ENCODE results near the gene HCRTR1.

The HCRTR1 gene

DNA sequence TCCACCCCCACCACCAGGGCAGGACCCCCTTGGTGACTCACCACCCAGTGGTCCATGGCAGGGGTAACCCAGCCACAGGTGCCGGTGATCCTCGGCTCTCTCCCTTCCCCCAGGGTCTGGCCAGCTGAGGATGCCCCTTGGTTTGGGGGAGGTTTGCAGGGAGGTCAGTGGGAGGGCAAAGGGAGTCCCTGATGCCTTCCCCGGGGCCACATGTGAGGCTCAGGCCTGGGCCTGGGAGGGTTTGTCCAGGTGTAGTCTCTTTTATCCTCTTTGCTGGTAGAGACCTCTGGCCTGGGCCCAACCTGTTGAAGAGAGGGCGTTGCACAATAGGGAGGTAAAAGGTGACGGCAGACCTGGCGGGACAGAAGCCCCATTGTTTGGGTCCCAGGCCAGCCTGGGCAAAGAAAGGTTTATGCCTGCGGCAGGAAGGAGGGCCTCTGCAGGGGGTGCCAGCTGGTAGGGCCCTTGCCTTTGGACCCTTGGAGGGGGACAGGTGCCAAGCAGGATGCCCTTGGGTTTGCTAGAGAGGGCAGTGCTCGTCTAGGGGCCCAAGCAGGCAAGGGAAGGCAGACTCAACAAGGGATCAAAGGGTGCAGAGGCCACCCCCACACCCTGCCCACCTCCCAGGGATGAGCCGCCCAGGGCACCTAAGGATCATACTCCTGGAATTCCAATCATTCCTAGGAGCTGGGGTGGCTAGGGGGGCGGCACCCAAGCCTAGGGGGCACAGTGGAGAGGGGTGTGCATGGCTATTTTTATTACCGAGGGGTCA lies 41.9 kb upstream of the HCRTR1 start:
- H3K27me3 ChIP-seq (ENCODE audit: control insufficient read depth, insufficient read depth, low read length), result no peaks in the 10 kb centered on the region
- no peak overlapping the region for H3K9ac ChIP-seq (ENCODE audit: low read depth, low read length)
- no peaks in the 10 kb centered on the region for H3K9me3 ChIP-seq (replicated peaks; ENCODE audit: low read length)
- H3K36me3 ChIP-seq (ENCODE audit: insufficient read depth, low read length), result no peaks in the 10 kb centered on the region
- no peak overlapping the region for H3K4me2 ChIP-seq (ENCODE audit: low read length)
- no peak overlapping the region for H3K4me3 ChIP-seq (ENCODE audit: low read length)
- H3K4me1 ChIP-seq (ENCODE audit: control insufficient read depth, insufficient read depth, low read length), result peaks cover 58% of the 10 kb centered on the region

DNA sequence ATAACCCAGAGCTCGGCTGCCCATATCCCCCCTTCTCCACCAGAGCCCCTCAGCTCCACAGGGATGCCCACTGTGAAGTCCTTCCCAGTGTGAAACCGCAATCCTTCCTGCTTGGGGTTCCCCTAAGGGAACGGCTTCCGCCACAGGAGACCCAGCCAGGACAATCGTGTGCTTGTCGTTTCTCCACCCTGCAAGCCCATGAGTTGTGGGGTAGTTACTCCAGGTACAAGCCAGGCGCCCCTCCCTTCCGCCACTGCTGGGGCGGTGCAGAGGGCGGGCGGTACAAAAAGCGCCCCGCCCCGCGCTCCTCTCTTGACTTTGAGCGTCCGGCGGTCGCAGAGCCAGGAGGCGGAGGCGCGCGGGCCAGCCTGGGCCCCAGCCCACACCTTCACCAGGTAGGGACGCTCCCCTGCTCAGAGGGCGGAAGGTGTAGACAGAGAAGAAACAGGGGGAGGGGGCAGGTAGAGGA lies 41.3 kb upstream of the HCRTR1 start, which contains the start of gene TINAGL1:
TSS of gene TINAGL1 (plus strand) at position 315 of the 469 bp plus-strand sequence. CDS start 634 bp downstream, outside the sequence.
- Histone ChIP-seq H3K9ac (ENCODE audit: low read depth, low read length) (no peak within 1 kb of the TSS), H3K4me2 (ENCODE audit: low read length) (peak within 1 kb of the TSS; percentile 52), H3K4me3 (ENCODE audit: low read length) (no peak within 1 kb of the TSS), H3K27me3 (ENCODE audit: control insufficient read depth, insufficient read depth, low read length) (no peaks in the 10 kb centered on the region), H3K36me3 (ENCODE audit: insufficient read depth, low read length) (no peaks in the 10 kb centered on the region), H3K4me1 (ENCODE audit: control insufficient read depth, insufficient read depth, low read length) (peaks cover 52% of the 10 kb centered on the region), H3K9me3 (replicated peaks; ENCODE audit: low read length) (no peaks in the 10 kb centered on the region)

DNA sequence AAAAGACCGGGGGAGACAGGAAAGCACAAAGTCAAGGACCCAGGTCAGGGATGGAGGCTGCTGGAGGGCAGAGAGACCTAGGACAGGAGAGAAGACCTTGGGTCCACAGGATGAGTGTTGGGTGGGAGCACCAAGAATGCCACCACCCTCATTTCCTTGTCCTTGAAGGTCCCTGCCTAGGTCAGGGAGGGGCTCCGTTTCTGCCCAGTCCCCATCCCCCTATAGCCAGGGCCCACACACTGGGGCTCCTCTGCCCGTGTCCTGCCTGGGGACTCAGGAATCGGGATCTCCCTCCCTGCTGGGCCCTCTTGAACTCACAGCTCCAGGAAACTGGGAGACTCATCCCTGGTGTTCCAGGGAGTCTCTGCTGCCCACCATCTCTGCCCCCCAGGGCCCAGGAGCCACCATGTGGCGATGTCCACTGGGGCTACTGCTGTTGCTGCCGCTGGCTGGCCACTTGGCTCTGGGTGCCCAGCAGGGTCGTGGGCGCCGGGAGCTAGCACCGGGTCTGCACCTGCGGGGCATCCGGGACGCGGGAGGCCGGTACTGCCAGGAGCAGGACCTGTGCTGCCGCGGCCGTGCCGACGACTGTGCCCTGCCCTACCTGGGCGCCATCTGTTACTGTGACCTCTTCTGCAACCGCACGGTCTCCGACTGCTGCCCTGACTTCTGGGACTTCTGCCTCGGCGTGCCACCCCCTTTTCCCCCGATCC lies 40.6 kb upstream of the HCRTR1 start:
- no peaks in the 10 kb centered on the region for H3K9me3 ChIP-seq (replicated peaks; ENCODE audit: low read length)
- H3K27me3 ChIP-seq (ENCODE audit: control insufficient read depth, insufficient read depth, low read length), result no peaks in the 10 kb centered on the region
- no peaks in the 10 kb centered on the region for H3K36me3 ChIP-seq (ENCODE audit: insufficient read depth, low read length)
- no peak overlapping the region for H3K4me3 ChIP-seq (ENCODE audit: low read length)
- peak overlapping the region; percentile 52 for H3K4me2 ChIP-seq (ENCODE audit: low read length)
- H3K9ac ChIP-seq (ENCODE audit: low read depth, low read length), result no peak overlapping the region
- peaks cover 52% of the 10 kb centered on the region for H3K4me1 ChIP-seq (ENCODE audit: control insufficient read depth, insufficient read depth, low read length)

DNA sequence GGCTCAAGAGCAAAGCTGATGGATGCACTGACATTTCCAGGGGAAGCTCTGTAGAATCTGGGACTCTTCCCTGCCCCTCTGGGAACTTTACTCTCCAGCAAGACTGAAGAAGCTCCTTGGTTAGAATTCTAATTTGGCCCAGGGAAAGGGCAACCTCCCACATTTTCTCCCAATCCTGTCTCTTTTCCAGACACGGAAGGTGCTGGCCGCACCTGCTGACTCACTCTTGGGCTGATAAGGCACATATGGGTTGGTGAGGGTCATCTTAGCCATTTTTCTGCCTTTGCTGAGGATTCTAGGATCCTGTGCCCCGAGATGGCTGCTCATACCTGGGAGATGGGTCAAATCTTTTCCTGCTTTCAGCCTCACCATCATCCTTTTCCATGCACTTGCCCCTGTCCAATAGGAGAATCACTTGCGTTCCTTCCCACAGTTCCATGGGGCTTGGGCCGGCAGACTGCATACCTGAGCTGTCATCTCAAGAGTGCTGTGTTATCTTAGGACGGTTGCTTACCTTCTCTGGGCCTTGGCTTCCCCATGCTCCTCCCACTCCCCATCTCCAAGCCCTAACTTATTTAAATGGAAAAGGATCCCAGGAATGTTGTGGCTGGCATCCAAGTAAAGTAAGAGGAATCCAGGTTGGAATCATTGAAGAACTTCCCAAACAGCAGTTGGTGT lies 39.8 kb upstream of the HCRTR1 start:
- Histone ChIP-seq H3K9ac (ENCODE audit: low read depth, low read length) (no peak overlapping the region), H3K4me3 (ENCODE audit: low read length) (no peak overlapping the region), H3K27me3 (ENCODE audit: control insufficient read depth, insufficient read depth, low read length) (no peaks in the 10 kb centered on the region), H3K36me3 (ENCODE audit: insufficient read depth, low read length) (no peaks in the 10 kb centered on the region), H3K4me2 (ENCODE audit: low read length) (no peak overlapping the region), H3K4me1 (ENCODE audit: control insufficient read depth, insufficient read depth, low read length) (peaks cover 53% of the 10 kb centered on the region), H3K9me3 (replicated peaks; ENCODE audit: low read length) (no peaks in the 10 kb centered on the region)

DNA sequence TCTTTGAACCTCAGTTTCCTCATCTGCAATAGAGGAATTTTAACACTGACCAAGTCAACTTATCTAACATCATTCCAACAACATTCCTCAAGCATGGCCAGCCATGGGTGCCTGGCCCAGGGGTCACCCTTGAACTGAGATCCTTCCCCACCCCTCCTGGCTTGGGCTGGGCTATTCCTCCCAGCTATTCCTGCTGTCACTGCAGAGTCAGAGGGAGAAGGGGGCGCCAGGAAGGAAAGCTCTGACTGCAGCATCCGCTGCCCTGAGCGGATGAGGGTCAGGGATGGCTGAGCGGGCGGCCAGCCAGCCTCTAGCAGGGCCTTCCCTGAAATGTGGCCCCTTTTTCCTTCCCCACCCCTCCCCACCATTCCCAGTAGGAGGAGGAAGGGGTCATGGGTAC lies 38.1 kb upstream of the HCRTR1 start:
- H3K4me2 ChIP-seq (ENCODE audit: low read length), result no peak overlapping the region
- no peaks in the 10 kb centered on the region for H3K36me3 ChIP-seq (ENCODE audit: insufficient read depth, low read length)
- no peak overlapping the region for H3K9ac ChIP-seq (ENCODE audit: low read depth, low read length)
- no peak overlapping the region for H3K4me3 ChIP-seq (ENCODE audit: low read length)
- H3K9me3 ChIP-seq (replicated peaks; ENCODE audit: low read length), result no peaks in the 10 kb centered on the region
- H3K27me3 ChIP-seq (ENCODE audit: control insufficient read depth, insufficient read depth, low read length), result no peaks in the 10 kb centered on the region
- peaks cover 51% of the 10 kb centered on the region for H3K4me1 ChIP-seq (ENCODE audit: control insufficient read depth, insufficient read depth, low read length)

DNA sequence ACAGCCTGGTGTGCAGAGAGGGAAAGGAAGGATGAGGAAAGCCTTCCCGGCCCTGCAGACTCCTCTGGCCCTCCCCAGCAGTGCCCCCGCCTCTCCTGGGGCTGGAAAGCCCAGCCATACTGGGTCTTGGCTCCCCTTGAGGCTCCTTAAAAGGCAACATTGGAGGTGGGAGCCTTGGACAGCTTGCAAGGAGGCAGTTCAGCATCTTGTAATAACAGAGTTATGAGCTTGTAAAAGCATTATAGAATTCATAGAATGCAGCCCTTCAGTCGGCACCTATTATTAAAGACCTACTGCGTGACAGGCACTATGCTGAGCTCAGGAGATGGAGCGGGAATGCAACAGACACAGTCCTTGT lies 37.0 kb upstream of the HCRTR1 start:
- Histone ChIP-seq H3K9ac (ENCODE audit: low read depth, low read length) (no peak overlapping the region), H3K36me3 (ENCODE audit: insufficient read depth, low read length) (no peaks in the 10 kb centered on the region), H3K9me3 (replicated peaks; ENCODE audit: low read length) (no peaks in the 10 kb centered on the region), H3K27me3 (ENCODE audit: control insufficient read depth, insufficient read depth, low read length) (no peaks in the 10 kb centered on the region), H3K4me1 (ENCODE audit: control insufficient read depth, insufficient read depth, low read length) (peaks cover 41% of the 10 kb centered on the region), H3K4me3 (ENCODE audit: low read length) (no peak overlapping the region), H3K4me2 (ENCODE audit: low read length) (no peak overlapping the region)

DNA sequence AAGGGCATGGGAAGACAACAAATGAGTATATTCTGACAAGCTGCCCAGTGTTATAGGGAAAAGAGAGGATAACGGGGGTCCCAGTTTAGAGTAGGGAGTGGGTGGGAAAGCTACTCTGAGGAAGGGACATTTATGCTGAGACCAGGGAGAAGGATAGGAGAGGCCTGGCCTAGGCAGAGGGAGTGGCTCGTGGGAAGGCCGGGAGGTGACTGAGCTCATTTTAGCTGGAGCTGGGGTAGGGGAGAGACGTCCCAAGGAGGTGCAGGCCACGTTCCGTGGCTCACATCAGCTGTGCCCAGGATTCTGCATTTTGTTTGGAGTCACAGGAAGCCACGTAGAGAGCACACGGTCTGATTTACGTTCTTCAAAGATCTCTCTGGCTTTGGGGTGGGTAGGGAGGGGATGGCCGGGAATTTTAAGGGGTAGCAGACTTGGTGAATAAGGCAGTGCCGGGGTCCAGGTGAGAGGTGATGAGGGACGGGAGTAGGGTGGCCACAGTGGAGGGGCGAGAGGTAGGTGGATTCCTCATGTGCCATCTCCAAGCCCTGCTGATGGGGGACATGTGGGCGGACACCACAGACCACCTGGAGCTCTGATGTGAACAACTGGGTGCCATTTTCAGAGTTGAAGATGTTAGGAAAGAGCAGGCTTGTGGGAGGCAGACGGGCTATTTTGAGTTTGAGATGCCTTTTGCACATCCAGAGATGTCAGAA lies 36.4 kb upstream of the HCRTR1 start:
- Histone ChIP-seq H3K27me3 (ENCODE audit: control insufficient read depth, insufficient read depth, low read length) (no peaks in the 10 kb centered on the region), H3K9ac (ENCODE audit: low read depth, low read length) (no peak overlapping the region), H3K4me3 (ENCODE audit: low read length) (no peak overlapping the region), H3K4me2 (ENCODE audit: low read length) (no peak overlapping the region), H3K9me3 (replicated peaks; ENCODE audit: low read length) (no peaks in the 10 kb centered on the region), H3K36me3 (ENCODE audit: insufficient read depth, low read length) (no peaks in the 10 kb centered on the region), H3K4me1 (ENCODE audit: control insufficient read depth, insufficient read depth, low read length) (peaks cover 36% of the 10 kb centered on the region)

DNA sequence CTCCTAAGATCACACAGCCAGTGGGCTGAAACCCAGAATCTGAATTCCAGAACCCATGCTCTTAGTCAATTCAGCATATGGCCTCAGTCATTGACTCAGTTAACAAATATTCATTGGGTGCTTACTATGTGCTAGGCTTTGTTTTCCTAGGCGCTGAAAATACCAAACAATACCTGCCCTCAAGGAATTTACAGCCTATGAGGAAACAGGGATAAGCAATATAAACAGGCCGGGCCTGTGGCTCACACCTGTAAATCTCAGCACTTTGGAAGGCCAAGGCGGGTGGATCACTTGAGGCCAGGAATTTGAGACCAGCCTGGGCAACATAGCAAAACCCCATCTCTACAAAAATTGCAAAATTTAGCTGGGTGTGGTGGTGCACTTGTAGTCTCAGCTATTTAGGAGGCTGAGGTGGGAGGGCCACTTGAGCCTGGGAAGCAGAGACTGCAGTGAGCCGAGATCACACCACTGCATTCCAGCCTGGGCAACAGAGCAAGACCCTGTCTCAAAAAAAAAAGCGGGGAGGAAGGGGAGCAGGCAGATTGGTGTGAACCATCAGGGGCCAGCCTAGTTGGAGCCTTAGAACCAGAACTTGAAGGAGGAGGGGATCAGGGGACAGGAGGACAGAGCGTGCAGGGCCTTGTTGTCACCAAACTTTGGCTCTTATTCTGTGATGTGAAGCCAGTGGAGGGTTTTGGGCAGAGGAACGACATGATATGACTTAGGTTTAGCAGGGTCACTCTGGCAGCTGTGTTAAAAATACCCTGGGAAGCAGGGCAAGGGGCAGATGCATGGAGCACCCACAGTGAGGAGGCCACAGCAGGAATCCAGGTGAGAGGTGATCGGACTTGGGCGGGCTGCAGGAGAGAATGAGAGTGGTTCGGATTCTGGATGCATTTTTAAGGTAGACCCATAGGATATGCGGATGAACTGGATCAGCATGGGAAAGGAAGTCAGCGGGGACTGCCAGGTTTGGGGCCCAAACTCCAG lies 35.4 kb upstream of the HCRTR1 start:
- H3K9me3 ChIP-seq (replicated peaks; ENCODE audit: low read length), result no peaks in the 10 kb centered on the region
- no peaks in the 10 kb centered on the region for H3K36me3 ChIP-seq (ENCODE audit: insufficient read depth, low read length)
- peaks cover 28% of the 10 kb centered on the region for H3K4me1 ChIP-seq (ENCODE audit: control insufficient read depth, insufficient read depth, low read length)
- H3K27me3 ChIP-seq (ENCODE audit: control insufficient read depth, insufficient read depth, low read length), result no peaks in the 10 kb centered on the region
- H3K4me2 ChIP-seq (ENCODE audit: low read length), result no peak overlapping the region
- no peak overlapping the region for H3K4me3 ChIP-seq (ENCODE audit: low read length)
- no peak overlapping the region for H3K9ac ChIP-seq (ENCODE audit: low read depth, low read length)

DNA sequence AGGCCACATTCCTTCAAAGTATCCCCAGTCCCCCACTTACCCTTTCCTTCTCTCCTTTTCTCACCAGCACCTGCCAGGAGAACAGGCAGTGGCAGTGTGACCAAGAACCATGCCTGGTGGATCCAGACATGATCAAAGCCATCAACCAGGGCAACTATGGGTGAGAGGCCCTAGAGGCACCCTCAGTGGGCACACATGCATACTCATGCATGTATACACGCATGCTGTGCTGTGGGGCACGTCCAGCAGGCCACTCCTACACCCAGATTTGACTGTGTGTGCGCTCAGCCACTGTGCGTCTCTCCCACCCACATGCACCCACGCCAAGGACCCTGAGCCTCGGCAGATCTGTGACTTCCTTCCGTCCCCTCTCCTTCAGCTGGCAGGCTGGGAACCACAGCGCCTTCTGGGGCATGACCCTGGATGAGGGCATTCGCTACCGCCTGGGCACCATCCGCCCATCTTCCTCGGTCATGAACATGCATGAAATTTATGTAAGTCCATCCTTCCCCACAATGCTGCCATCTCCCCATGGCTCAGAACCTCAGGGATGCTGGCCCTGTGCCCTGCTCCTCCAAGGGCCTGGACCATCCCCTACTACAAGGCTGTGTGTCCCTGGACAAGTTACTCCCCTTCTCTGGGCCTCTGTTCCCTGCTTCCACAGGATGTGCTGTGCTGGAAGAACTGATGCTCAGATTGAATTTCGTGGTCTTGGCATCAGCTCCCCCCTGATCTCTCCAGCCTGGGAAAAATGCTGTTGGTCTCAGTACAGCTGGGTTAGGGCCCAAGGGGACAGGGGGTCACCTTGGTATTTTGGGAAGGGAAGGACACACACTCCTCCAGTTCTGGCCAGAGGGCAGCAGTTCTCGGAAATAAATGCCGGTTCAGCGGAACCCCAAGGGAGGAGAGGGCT lies 34.2 kb upstream of the HCRTR1 start:
- Histone ChIP-seq H3K4me2 (ENCODE audit: low read length) (no peak overlapping the region), H3K4me3 (ENCODE audit: low read length) (no peak overlapping the region), H3K36me3 (ENCODE audit: insufficient read depth, low read length) (no peaks in the 10 kb centered on the region)

More for the DNA sequence above, 34.2 kb upstream of the HCRTR1 start:
- Histone ChIP-seq H3K4me1 (ENCODE audit: control insufficient read depth, insufficient read depth, low read length) (peaks cover 33% of the 10 kb centered on the region), H3K9me3 (replicated peaks; ENCODE audit: low read length) (no peaks in the 10 kb centered on the region), H3K9ac (ENCODE audit: low read depth, low read length) (no peak overlapping the region), H3K27me3 (ENCODE audit: control insufficient read depth, insufficient read depth, low read length) (no peaks in the 10 kb centered on the region)

All from skeletal muscle satellite cell (primary cell).